HL-60/S4 treated with phorbol 12-myristate 13-acetate at 8.2 ng/mL for 4 days and 3 days (cell line): ENCODE data around the gene MED4.

Experiments used
- in situ Hi-C: fragments of 300-500 bp; cut with MboI; formaldehyde crosslinking; loops from 2 replicates; pipeline ENCODE4 v1.15.0; 2022; ENCODE audit warnings: low sequenced_read_pairs

The MED4 gene, protein sequence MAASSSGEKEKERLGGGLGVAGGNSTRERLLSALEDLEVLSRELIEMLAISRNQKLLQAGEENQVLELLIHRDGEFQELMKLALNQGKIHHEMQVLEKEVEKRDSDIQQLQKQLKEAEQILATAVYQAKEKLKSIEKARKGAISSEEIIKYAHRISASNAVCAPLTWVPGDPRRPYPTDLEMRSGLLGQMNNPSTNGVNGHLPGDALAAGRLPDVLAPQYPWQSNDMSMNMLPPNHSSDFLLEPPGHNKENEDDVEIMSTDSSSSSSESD

DNA sequence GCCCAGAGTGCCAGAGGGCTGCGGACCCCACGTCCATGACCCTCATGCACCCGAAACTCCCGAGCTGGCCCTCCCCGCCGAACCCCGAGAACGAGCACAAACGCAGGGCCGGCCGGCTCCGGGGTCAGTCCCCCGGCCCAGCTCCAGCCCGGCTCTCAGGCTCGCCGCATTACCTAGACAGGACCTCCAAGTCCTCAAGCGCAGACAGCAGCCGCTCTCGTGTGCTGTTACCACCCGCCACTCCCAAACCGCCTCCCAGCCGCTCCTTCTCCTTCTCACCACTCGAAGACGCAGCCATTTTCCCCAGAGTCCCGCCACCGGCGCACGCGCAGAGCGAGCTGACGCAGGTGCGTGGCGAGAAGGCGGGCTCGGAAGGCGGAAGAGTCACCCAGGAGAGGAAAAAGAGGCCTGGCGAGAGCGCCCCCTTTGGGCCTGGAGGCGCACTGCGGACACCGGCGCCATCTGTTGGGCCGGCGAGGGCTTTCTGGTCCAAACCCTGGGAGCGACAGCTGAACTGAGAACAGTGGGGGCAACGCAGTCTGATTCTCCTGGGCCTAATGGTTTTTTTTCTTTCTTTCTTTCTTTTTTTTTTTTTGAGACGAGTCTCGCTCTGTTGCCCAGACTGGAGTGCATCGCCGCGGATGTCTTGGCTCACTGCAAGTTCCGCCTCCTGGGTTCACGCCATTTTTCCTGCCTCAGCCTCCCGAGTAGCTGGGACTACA, at the start of gene MED4:
MED4 (minus strand) TSS at position 324 of the 722 bp plus-strand sequence; CDS start at position 298, 26 bp downstream.
- in situ Hi-C loops: no loop called here

DNA sequence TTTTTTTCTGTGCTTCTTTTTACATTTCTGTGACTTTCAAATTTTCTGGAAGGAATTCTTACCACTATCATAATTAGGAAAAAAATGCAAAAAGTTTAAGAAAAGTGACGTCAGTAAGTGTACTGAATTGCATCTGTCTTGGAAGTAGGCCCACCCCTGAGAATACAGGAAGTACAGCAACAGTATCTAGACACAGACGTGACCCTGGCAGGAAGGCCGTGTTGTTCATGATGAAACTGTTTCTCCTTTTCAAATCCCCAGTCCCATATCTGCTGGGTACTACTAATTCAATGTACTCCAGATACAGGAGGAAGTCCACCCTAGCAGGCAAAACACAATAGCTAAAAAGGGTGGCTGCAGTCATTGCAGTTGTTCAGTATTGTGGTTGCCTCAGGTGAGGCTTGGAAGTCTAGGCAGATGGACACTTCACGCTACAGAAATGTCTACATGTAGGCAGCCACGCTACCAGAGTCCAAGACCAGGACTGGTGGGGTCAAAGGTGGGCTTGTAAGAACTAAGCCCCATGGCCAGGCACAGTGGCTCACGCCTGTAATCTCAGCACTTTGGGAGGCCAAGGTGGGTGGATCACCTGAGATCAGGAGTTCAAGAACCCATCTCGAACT, 49.6 kb upstream of the MED4 start:
- in situ Hi-C loops: no loop called here

DNA sequence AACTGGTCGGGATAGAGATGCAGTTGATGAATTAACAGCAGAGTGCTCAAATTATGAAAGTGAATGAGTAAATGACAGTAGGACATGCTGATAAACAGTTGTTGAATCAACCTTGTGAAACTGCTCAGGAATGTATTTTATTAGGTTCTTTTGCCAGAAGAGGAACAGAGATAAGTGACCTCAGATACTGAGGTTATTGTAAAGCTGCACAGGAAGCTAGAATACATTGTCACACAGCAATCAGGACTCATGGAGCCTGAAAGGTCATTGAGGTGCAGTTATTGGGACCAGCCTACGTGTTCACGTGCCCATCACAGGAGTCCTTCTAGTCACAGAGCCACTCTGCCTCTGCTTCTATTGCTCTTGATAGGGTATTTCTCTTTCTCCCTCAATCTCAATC, 47.5 kb upstream of the MED4 start:
- in situ Hi-C loops: no loop called here

DNA sequence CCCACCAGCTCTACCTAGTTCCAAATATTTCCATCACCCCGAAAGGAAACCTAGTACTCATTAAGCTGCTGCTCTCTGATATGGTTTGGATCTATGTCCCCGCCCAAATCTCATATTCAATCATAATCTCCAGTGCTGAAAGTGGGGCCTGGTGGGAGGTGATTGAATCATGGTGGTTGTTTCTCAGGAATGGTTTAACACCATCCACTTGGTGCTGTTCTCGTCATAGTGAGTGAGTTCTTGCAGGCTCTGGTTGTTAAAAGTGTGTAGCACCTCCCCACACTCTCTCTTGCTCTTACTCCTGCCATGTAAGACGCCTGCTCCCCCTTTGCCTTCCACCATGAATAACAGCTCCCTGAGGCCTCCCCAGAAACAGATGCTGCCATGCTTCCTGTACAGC, 43.4 kb upstream of the MED4 start:
- in situ Hi-C loops: no loop called here

DNA sequence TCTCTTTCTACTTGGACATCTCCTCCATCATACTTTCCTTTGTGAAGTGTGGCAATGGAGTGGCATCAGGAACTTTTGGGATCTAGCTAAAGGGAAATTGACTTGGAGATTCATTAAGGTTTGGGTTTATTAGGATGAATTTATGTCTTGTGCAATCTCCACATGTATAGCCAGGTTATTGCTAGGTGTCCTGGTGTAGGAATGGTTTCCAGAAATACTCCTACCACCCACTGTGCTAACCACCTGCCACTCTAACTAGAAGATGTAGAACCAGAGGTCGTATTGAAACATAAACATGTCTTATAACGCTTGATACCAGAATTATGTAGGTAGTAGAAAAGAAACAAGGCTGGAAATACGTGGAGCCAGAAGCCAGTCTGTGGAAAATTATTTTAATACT, 38.1 kb upstream of the MED4 start:
- in situ Hi-C loops: no loop called here

DNA sequence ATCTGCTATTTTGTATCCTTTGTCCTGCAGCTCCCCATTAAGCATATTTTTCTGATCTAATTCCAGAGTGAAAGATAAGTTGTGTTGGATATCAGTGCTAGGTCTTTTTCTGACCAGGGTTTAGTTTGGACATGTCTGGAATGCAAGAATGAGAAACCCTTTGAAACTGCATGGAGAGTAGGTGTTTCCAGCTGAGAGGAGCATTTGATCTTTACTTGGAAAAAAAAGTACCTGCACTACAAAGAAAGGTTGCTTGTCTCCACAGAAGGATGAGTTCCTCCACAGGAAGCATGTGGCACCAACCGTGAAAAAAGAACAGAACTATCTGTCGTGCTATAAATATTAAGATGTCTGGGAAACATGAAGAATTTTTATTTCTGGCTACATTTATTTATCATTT, 36.6 kb upstream of the MED4 start:
- in situ Hi-C loops: no loop called here

DNA sequence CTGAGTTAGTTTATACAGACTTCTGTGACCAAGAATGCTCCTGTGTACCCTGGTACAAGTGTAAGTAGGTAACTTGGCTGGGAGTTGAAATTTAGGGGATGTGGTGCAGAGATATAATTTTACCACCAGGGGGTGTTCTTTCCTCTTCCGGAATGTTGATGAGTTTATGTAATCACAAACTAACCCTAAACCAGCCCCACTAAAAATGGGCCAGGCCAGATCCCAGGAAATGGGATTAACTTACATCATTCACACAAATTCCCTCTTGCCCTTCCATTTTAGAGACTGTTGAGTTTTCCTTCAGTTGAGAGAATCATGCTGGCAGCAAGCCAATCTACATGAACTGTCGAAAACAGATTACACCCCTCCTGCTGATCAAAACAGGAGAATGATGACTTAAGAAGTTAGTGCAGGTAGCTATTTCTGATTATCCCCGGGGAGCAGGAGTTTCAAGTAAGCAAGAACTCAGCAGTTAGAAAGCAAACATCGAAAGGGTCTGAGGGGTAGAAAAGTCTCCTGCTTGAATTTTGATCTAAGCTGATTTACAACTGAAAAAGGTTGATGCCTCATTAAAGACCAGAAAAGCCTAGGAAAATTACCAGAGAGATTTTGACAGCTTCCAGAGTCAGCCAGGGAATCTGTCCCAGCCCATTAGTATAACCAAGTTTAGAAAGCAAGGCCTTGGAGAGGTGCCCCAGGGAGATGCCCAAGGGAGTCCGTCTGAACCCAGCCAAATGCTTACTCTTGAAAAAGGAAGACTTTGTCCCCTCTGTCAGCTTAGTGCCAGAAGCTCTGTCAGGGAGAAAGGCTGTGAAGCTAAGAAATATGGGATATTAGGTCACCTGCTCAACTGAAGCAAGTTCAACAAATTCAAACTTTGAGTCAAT, 32.3 kb upstream of the MED4 start:
- in situ Hi-C loops: loop anchor here (10.0 kb wide), 1 partner anchor 118 kb away; no protein-coding TSS in a partner anchor

DNA sequence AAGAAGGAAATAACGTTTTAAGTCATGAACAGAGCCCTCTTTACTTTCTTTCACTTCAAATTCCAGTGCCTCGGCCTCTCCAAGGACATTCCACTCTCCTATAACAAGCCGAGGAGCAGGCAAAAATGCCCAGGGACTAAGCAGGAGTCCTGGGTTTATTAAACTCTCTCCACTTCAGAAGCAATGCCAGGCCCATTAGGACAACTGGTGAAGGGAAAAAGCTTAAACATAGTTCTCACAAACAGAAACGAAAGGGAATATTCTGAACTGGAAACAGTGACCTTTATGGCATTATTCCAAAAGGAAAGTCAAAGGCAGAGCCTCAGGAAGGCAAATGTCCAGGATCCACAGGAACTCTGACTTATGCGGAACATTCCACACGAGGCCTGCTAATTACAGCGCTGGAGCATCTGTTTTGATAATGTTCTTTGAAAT, 30.9 kb upstream of the MED4 start:
- in situ Hi-C loops: loop anchor here (10.0 kb wide), 1 partner anchor 119 kb away; no protein-coding TSS in a partner anchor

DNA sequence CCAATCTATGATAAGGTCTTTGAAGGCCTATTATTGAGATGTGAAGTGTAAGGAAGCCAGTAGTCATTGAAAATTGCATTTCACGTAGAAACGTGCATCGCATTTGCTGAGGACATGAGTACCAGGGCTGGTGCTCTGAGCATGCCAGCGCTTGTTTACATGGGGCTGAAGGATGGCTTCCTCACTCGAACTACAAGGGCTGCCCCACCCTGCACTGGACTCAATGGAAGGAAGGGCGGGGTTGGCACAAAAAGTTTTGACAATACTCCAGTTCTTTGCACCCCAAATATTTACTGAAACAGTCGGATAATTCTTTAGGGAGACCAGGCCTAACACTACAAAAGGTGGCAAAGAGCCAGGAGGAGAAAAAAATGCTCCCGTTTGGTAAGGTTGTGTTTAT, 28.9 kb upstream of the MED4 start:
- in situ Hi-C loops: loop anchor here (10.0 to 25.0 kb wide), 2 partner anchors 121 to 463 kb away; no protein-coding TSS in a partner anchor

DNA sequence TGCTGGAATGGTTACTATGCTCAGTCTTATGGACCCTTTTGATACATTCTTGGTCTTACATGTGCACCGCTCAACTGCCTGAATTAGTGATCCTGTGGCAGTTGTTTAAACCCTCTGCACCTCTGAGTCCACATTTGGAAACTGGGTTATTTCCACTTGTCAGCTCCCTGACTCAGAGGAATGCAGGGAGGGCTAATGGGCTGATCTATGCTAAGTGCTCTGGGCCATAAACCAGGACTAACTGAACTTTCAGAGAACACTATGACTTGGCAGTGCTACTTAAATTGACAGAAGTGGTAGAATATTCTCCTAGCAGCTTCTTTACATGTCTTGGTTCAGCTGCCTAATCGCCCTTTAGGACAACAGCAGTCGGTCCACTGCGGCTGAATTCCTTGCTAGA, 26.8 kb upstream of the MED4 start:
- in situ Hi-C loops: loop anchor here (10.0 to 25.0 kb wide), 2 partner anchors 123 to 466 kb away; no protein-coding TSS in a partner anchor

DNA sequence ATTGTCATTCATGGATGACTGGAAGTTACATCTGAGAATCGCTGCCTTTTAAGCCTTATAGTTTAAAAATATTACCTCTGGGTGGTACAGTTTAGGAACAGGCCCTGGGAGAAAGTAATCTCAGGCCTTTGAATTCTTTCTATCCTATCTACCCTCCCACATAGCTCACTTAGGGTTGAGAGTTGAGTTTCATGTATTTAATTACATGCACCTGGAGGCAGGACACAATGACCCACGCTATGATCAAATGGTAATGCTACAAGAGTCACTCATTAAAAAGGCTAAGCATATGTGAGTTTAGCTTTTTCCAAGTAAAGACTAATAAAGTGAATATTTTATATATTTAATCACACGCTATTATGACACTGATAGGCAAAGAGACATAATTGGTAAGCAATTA, 25.3 kb upstream of the MED4 start:
- in situ Hi-C loops: loop anchor here (10.0 to 25.0 kb wide), 2 partner anchors 125 to 467 kb away; no protein-coding TSS in a partner anchor

DNA sequence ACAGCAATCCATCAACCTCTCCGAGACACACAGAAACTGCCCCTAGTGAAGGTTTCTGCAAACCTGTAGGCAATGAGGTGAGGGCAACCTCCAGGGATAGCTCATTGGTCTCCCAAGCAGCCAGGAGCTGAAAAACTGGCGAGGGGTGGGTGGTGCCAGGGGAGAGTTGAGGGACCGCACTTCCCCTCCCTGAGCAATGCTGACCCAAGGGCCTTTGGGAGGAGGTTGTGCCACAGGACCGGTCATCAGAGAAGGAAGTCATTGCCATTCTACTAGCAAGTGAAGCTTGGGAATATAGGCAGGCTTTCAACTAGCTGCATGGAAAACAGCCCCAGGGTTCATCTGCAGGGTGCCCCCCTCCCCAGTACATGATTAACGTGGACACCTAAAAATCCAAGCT, 23.1 kb upstream of the MED4 start:
- in situ Hi-C loops: loop anchor here (25.0 kb wide), 1 partner anchor 469 kb away; no protein-coding TSS in a partner anchor

DNA sequence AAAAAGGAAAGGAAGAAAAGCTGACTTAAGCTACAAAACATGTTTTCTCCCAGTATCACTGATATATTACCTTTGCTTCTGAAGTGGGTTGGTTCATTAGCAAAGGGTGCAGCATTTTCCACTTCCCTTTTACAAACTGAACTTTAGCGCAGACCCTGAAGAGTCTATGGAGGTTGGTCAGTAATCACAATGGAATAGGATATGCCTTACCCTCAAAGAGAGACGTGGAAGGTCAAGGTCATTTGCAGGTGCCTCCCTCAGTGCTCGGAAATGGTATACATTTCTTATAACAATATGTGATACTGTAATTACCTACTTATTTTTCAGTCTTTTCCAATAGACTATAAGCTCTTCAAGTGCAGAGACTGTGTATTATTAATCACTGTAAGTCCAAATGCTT, 21.9 kb upstream of the MED4 start:
- in situ Hi-C loops: loop anchor here (25.0 kb wide), 1 partner anchor 470 kb away; no protein-coding TSS in a partner anchor

DNA sequence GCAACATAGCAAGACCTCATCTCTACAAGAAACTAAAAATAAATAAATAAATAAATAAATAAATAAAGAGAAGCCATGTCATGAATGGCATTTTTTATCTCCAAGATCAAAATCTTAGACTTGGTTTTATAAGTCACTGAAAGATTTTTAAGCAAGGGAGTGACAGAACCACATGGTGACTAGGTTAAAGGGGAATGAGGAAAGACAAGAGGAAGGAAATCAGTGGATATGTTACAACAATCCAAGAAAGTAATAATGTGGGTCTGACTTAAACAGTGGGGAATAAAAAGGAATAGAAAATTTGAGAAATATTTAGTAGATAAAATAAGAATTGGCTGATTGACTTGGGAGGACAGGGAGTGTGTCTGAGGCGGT, 18.8 kb upstream of the MED4 start:
- in situ Hi-C loops: loop anchor here (25.0 kb wide), 1 partner anchor 474 kb away; no protein-coding TSS in a partner anchor

DNA sequence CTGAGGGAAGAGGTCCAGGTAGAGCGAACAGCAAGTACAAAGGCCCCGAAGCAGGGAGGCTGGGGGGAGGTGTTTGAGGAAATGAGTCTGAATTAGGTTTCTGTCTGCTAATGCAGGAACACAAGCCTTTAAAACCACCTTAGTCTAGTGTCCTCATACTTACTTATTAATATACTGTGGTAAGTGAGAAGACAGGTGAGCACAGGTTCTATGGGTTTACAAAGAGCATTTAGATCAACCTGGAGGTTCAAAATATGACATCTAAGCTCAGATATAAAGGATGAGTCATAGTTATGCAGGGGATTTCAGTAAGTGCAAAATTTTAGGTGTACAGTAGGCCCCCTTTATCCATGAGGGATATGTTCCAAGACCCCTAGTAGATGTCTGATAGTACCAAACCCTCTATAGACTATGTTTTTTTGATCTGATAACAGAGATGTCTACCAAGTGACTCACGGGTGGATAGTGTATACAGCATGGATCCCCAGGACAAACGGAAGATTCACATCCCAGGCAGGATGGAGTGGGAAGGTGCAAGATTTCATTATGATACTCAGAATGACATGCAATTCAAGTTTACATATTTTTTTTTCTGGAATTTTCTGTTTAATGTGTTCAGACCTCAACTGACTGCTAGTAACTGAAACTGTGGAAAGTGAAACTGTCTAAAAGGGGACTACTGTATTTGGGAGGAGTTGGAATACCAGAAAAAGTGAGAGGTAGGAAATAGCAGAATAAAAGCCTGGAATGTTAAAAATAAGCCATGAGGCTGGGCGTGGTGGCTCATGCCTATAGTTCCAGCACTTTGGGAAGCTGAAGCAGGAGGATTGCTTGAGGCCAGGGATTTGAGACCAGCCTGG, 18.2 kb upstream of the MED4 start:
- in situ Hi-C loops: loop anchor here (25.0 kb wide), 1 partner anchor 474 kb away; no protein-coding TSS in a partner anchor

DNA sequence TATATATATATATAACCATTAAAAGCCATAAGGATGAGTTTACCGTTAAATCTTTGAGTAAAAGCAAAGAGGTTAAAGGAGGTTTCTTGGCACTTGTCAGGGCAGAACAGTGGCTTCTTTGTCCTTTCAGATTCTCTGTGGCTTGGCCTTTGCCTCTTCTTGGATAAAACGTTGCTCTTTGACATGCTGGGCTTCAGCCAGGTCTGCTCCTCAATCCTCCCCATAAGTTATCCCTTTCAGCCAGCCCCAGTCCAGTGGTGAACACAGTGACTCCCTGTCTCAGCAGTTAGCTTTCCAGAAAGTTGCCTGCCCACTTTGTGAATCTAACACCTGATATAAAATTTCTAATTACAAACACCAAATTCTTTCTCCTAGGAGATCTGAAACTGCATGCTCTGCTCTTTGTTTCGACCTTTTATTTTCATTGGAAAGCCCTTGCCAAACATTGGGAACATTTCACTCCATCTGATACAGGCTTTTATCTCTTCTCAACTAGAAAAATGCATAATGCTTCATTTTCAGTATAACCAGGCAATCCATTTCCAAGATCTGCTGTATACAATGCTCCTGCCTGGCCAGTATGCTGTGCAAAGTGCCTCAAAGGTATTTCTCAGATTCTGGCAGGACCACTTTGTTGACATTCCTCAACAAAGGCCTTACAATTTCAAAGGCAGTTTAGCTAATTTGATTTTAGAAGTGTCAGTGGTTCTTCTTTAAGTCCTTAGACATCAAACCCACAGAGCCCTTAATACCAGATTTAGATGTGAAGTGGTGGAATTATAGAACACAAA, 16.2 kb upstream of the MED4 start:
- in situ Hi-C loops: loop anchor here (25.0 kb wide), 1 partner anchor 476 kb away; no protein-coding TSS in a partner anchor

DNA sequence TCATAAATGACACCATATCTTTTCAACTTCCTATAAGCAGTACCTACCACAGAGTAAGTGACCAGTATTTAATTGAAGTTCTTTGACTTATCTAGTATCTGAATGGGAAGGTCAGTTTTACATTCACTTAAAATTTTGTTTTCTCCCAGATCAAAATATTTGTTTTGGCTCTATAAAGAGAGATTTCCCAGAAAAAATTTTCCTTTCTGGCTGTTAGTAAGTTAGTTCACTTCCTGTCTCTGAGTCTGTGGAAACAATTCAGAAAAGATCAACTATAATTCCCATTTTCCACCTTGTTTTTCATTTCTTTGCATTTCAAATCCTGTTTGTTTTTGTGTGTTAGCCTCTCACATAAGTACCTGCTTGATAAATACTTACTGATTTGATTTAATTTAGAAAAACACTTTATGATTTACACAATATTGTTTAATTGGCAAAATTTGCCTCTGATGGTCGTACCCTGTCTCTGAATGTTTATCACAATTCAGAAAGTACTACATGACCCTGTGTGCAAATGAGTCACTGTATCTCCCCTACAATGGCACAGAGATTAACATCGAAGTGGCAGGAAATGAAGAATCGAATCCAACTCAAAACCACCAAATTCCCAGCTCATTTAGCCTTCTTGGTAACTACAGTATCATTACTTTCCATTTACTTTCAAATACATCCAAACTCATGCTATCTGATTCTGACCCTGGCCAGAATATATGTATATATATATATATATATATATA, 15.4 kb upstream of the MED4 start:
- in situ Hi-C loops: loop anchor here (25.0 kb wide), 1 partner anchor 477 kb away; no protein-coding TSS in a partner anchor

DNA sequence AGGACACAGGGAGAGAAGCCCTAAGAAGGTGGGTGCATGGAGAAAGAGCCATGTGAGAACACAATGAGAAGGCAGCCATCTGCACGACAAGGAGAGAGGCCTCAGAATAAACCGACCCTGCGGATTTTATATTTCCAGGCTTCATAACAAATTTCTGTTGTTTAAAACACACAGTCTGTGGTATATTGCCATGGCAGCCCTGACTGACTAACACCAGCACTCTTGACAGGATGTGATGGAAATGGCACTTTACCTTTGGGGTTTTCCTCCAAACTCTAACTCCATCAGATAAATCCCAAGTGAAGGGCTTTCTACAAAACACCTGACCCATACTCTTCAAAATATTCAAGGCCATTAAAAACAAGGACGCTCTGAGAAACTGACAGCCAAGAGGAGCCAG, 13.2 kb upstream of the MED4 start:
- in situ Hi-C loops: loop anchor here (25.0 kb wide), 1 partner anchor 479 kb away; no protein-coding TSS in a partner anchor
